Measurements from ENCODE around the gene PLAAT5.

The PLAAT5 gene

GRCh38 chr11:63489879-63490278 lies 1.1 kb downstream of the PLAAT5 start:
- Histone ChIP-seq H3K9me3 (peaks cover 0 to 12% (median 10%) of the 10 kb centered on the region in 3 donors), H3K4me3 (no peak overlapping the region), H3K4me1 (peaks cover 0 to 15% (median 8%) of the 10 kb centered on the region in 4 donors), H3K36me3 (no peaks in the 10 kb centered on the region), H3K27me3 (no peaks in the 10 kb centered on the region), H3K27ac (peak overlapping the region; percentile 55 to 67)
- no peak for DNase-seq
- TF ChIP-seq CTCF (IDR thresholded peaks at IDR 0.05) = no peak
- intact Hi-C loops (cut with DNase I; ENCODE audit: low total_unique reads) = no loop called here

GRCh38 chr11:63488789-63489188 lies 2.2 kb downstream of the PLAAT5 start:
- no peak for TF ChIP-seq CTCF (IDR thresholded peaks at IDR 0.05)
- Histone ChIP-seq H3K4me1 (peaks cover 0 to 15% (median 8%) of the 10 kb centered on the region in 4 donors), H3K36me3 (no peaks in the 10 kb centered on the region), H3K27me3 (no peaks in the 10 kb centered on the region), H3K9me3 (peaks cover 0 to 13% (median 12%) of the 10 kb centered on the region in 3 donors), H3K4me3 (no peak overlapping the region), H3K27ac (no peak overlapping the region)
- no peak for DNase-seq
- intact Hi-C loops (cut with DNase I; ENCODE audit: low total_unique reads) = no loop called here

GRCh38 chr11:63485777-63486176 lies 5.2 kb downstream of the PLAAT5 start:
- H3K9me3 ChIP-seq = peaks cover 0 to 13% (median 12%) of the 10 kb centered on the region in 3 donors
- H3K36me3 ChIP-seq = no peaks in the 10 kb centered on the region
- no peaks in the 10 kb centered on the region for H3K27me3 ChIP-seq
- no peak overlapping the region for H3K27ac ChIP-seq
- H3K4me3 ChIP-seq = no peak overlapping the region
- DNase-seq = no peak
- no peak for TF ChIP-seq CTCF (IDR thresholded peaks at IDR 0.05)
- intact Hi-C loops (cut with DNase I; ENCODE audit: low total_unique reads) = no loop called here
- H3K4me1 ChIP-seq = peaks cover 0 to 4% (median 0%) of the 10 kb centered on the region in 4 donors

- Histone ChIP-seq H3K9me3 (peaks cover 0 to 9% (median 7%) of the 10 kb centered on the region in 3 donors), H3K27ac (no peak overlapping the region), H3K27me3 (no peaks in the 10 kb centered on the region), H3K4me1 (peaks cover 0 to 8% (median 0%) of the 10 kb centered on the region in 4 donors), H3K4me3 (no peak overlapping the region), H3K36me3 (no peaks in the 10 kb centered on the region)
- intact Hi-C loops (cut with DNase I; ENCODE audit: low total_unique reads) = loop anchor here (5.0 kb wide), 1 partner anchor 257 kb away; no protein-coding TSS in a partner anchor
- TF ChIP-seq CTCF (IDR thresholded peaks at IDR 0.05) = no peak
- DNase-seq = no peak
Measured at GRCh38 chr11:63480039-63480438, 10.9 kb downstream of the PLAAT5 start.

GRCh38 chr11:63478896-63479295 lies 12.1 kb downstream of the PLAAT5 start:
- Histone ChIP-seq H3K4me1 (peaks cover 0 to 8% (median 0%) of the 10 kb centered on the region in 4 donors), H3K27me3 (no peaks in the 10 kb centered on the region), H3K27ac (peak overlapping the region in 1 of 2 donors; percentile 4), H3K36me3 (no peaks in the 10 kb centered on the region), H3K9me3 (peaks cover 0 to 7% (median 5%) of the 10 kb centered on the region in 3 donors), H3K4me3 (no peak overlapping the region)
- intact Hi-C loops (cut with DNase I; ENCODE audit: low total_unique reads) = loop anchor here (5.0 kb wide), 1 partner anchor 158 kb away; no protein-coding TSS in a partner anchor
- TF ChIP-seq CTCF (IDR thresholded peaks at IDR 0.05) = peak; percentile 83 to 92
- DNase-seq = peak in 1 of 2 donors; percentile 31

Data from tibial artery (tissue), 4 donors.